ENCODE results near the gene BTNL2.

DNA sequence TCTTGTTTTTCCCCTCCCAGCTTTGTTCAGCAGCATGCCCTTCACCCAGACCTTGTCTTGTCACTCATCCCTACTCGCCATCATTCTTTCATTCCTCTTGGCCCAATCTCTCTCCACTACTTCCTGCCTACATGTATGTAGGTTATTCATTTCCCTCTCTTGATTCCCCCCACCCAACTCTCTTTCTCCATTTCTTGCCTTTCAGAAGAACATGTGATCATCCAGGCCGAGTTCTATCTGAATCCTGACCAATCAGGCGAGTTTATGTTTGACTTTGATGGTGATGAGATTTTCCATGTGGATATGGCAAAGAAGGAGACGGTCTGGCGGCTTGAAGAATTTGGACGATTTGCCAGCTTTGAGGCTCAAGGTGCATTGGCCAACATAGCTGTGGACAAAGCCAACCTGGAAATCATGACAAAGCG is 35.3 kb upstream of the BTNL2 start:
- TF ChIP-seq CTCF (IDR thresholded peaks at IDR 0.05 in 8 of 11, conservative IDR thresholded peaks at IDR 0.05 in 3 of 11) = no peak
- TF ChIP-seq POLR2A (IDR thresholded peaks at IDR 0.05) = no peak
- TF ChIP-seq POLR2AphosphoS5 (IDR thresholded peaks at IDR 0.05) = no peak
